Peyer's patch (tissue), 4 donors: ENCODE data around the gene SUGCT.

Experiments used
- POLR2A ChIP-seq, 2 donors: fragments of 450-650 bp; IDR thresholded peaks; one replicate each; pipeline ENCODE4 v1.5.1; 2017; ENCODE audit warnings: antibody characterized with exemption in 2 of 2, mild to moderate bottlenecking in 2 of 2, moderate library complexity in 2 of 2
- TF ChIP-seq, protein P1 (sequence below), 6 experiments: fragments of 450-650 bp in 4 of 6; fragments of 200-600 bp in 2 of 6; sonication (generic) in 1 of 6; IDR thresholded peaks; one replicate each; pipeline ENCODE4 v1.5.1; 2017 to 2019; ENCODE audit warnings: antibody characterized with exemption in 6 of 6, mild to moderate bottlenecking in 3 of 6, moderate library complexity in 1 of 6

DNA sequence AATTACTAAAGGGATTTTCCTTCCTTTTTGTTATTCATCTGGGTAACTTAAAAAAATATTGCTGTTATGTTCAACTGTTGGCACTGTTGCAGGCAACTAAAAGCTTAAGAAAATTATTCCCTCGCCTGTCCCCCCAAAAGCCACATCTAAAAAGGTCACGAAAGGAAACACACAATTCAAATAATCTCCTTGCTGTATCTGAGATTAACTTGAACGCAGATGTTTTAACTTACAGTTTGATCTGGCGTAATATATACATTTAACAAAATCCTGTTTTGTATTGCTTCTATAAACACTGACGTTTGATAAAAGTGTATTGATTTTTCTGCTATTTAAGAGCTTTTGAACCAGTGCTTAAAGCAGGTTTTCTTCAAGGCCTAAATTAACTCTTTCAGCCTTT, 432.1 kb downstream of the SUGCT start:
- TF ChIP-seq, protein P1, sequence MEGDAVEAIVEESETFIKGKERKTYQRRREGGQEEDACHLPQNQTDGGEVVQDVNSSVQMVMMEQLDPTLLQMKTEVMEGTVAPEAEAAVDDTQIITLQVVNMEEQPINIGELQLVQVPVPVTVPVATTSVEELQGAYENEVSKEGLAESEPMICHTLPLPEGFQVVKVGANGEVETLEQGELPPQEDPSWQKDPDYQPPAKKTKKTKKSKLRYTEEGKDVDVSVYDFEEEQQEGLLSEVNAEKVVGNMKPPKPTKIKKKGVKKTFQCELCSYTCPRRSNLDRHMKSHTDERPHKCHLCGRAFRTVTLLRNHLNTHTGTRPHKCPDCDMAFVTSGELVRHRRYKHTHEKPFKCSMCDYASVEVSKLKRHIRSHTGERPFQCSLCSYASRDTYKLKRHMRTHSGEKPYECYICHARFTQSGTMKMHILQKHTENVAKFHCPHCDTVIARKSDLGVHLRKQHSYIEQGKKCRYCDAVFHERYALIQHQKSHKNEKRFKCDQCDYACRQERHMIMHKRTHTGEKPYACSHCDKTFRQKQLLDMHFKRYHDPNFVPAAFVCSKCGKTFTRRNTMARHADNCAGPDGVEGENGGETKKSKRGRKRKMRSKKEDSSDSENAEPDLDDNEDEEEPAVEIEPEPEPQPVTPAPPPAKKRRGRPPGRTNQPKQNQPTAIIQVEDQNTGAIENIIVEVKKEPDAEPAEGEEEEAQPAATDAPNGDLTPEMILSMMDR (IDR thresholded peaks at IDR 0.05): no peak
- TF ChIP-seq POLR2A (IDR thresholded peaks at IDR 0.05): no peak
